ENCODE results near the gene CBLC.

CBLC gene

DNA sequence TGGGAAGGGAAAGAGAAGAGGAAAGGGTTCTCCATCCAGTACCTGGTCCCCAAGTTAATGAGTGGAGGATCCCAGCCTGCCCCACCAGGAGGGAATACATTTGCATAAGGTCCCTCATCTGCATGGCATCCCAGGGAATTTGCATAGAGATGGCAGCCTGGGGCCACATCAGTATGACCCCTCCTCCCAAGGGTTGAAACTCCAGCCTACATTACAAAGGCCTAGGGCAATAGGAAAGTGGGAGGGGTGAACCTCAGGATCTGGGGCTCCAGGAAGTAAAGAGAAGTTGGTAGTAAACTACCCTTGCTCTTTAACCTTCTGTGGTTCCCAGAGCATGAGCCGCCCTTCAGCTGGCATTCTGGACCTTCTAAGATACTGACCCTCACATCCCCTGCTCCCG is 61.6 kb downstream of the CBLC start:
- CTCF ChIA-PET: interaction anchor here (0.5 to 1.7 kb wide), 7 partner anchors 13 to 128 kb away, joined by 3 to 6 read pairs (median 4); no protein-coding TSS in a partner anchor
- TF ChIP-seq SP7 (tag by site-specific recombination; IDR thresholded peaks at IDR 0.05) (no peak), ZNF707 (tag by site-specific recombination; IDR thresholded peaks at IDR 0.05) (no peak), ZNF521 (tag by site-specific recombination; IDR thresholded peaks at IDR 0.05) (no peak), PBX3 (CRISPR knock-in tag; IDR thresholded peaks at IDR 0.05) (no peak), ZNF391 (tag by site-specific recombination; IDR thresholded peaks at IDR 0.05; ENCODE audit: borderline replicate concordance, low read depth) (no peak), ZNF514 (tag by site-specific recombination; IDR thresholded peaks at IDR 0.05) (no peak), OSR2 (tag by site-specific recombination; IDR thresholded peaks at IDR 0.05) (no peak), MZF1 (tag by site-specific recombination; IDR thresholded peaks at IDR 0.05; ENCODE audit: borderline replicate concordance) (no peak), ZNF214 (tag by site-specific recombination; IDR thresholded peaks at IDR 0.05; ENCODE audit: borderline replicate concordance) (no peak), REST (tag by site-specific recombination; IDR thresholded peaks at IDR 0.05) (no peak), ZFP69B (tag by site-specific recombination; IDR thresholded peaks at IDR 0.05) (no peak)
- TF ChIP-seq, protein P1, sequence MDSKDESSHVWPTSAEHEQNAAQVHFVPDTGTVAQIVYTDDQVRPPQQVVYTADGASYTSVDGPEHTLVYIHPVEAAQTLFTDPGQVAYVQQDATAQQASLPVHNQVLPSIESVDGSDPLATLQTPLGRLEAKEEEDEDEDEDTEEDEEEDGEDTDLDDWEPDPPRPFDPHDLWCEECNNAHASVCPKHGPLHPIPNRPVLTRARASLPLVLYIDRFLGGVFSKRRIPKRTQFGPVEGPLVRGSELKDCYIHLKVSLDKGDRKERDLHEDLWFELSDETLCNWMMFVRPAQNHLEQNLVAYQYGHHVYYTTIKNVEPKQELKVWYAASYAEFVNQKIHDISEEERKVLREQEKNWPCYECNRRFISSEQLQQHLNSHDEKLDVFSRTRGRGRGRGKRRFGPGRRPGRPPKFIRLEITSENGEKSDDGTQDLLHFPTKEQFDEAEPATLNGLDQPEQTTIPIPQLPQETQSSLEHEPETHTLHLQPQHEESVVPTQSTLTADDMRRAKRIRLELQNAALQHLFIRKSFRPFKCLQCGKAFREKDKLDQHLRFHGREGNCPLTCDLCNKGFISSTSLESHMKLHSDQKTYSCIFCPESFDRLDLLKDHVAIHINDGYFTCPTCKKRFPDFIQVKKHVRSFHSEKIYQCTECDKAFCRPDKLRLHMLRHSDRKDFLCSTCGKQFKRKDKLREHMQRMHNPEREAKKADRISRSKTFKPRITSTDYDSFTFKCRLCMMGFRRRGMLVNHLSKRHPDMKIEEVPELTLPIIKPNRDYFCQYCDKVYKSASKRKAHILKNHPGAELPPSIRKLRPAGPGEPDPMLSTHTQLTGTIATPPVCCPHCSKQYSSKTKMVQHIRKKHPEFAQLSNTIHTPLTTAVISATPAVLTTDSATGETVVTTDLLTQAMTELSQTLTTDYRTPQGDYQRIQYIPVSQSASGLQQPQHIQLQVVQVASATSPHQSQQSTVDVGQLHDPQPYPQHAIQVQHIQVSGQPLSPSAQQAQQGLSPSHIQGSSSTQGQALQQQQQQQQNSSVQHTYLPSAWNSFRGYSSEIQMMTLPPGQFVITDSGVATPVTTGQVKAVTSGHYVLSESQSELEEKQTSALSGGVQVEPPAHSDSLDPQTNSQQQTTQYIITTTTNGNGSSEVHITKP (tag by site-specific recombination; IDR thresholded peaks at IDR 0.05): no peak
- Histone ChIP-seq H3K4me3 (ENCODE audit: low read depth, low read length) (no peak overlapping the region), H3K9me3 (ENCODE audit: control insufficient read depth, insufficient read depth, low read depth, low read length) (no peaks in the 10 kb centered on the region), H3K36me3 (ENCODE audit: control insufficient read depth in 2 of 2, insufficient read depth in 1 of 2, low read length in 2 of 2) (no peaks in the 10 kb centered on the region), H3K27ac (ENCODE audit: extremely low read depth, low read depth, low read length) (no peak overlapping the region), H3K4me1 (ENCODE audit: control insufficient read depth, insufficient read depth, low read length) (no peaks in the 10 kb centered on the region)
- POLR2A ChIA-PET: interaction anchor here (0.6 kb wide), 1 partner anchor 113 kb away, joined by 4 read pairs; no protein-coding TSS in a partner anchor

DNA sequence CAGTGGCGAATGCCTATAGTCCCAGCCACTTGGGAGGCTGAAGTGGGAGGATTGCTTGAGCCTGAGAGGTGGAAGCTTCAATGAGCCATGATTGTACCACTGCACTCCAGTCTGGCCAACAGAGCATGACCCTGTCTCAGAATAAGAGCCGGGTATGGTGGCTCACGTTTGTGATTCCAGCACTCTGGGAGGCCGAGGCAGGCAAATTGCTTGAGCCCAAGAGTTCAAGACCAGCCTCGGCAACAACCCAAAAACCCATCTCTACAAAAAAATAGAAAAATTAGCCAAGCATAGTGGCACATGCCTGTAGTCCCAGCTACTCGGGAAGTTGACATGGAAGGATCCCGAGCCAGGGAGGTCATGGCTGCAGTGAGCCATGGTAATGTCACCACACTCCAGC is 63.1 kb downstream of the CBLC start:
- Histone ChIP-seq H3K9me3 (ENCODE audit: control insufficient read depth, insufficient read depth, low read depth, low read length) (no peaks in the 10 kb centered on the region), H3K4me1 (ENCODE audit: control insufficient read depth, insufficient read depth, low read length) (peaks cover 5% of the 10 kb centered on the region), H3K27ac (ENCODE audit: extremely low read depth, low read depth, low read length) (no peak overlapping the region), H3K36me3 (ENCODE audit: control insufficient read depth in 2 of 2, insufficient read depth in 1 of 2, low read length in 2 of 2) (no peaks in the 10 kb centered on the region), H3K4me3 (ENCODE audit: low read depth, low read length) (no peak overlapping the region)
- CTCF ChIA-PET: interaction anchor here (0.6 to 1.7 kb wide), 4 partner anchors 13 to 118 kb away, joined by 3 to 6 read pairs (median 3); partner anchors contain the start of gene APOE
- POLR2A ChIA-PET: interaction anchor here (0.6 kb wide), 2 partner anchors 32 to 47 kb away, joined by 3 read pairs; partner anchors contain the start of gene BCAM
- TF ChIP-seq ZFP3 (tag by site-specific recombination; IDR thresholded peaks at IDR 0.05; ENCODE audit: low read depth): no peak
- TF ChIP-seq ZFP69B (tag by site-specific recombination; IDR thresholded peaks at IDR 0.05): no peak
- TF ChIP-seq ZNF610 (tag by site-specific recombination; IDR thresholded peaks at IDR 0.05; ENCODE audit: borderline replicate concordance): no peak
- no peak for TF ChIP-seq ZNF302 (tag by site-specific recombination; IDR thresholded peaks at IDR 0.05; ENCODE audit: low read depth)
- TF ChIP-seq SCRT2 (tag by site-specific recombination; IDR thresholded peaks at IDR 0.05): no peak
- TF ChIP-seq ZNF121 (tag by site-specific recombination; IDR thresholded peaks at IDR 0.05): no peak
- no peak for TF ChIP-seq ZNF146 (tag by site-specific recombination; IDR thresholded peaks at IDR 0.05)
- TF ChIP-seq, protein P2, sequence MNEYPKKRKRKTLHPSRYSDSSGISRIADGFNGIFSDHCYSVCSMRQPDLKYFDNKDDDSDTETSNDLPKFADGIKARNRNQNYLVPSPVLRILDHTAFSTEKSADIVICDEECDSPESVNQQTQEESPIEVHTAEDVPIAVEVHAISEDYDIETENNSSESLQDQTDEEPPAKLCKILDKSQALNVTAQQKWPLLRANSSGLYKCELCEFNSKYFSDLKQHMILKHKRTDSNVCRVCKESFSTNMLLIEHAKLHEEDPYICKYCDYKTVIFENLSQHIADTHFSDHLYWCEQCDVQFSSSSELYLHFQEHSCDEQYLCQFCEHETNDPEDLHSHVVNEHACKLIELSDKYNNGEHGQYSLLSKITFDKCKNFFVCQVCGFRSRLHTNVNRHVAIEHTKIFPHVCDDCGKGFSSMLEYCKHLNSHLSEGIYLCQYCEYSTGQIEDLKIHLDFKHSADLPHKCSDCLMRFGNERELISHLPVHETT (tag by site-specific recombination; IDR thresholded peaks at IDR 0.05): no peak
- TF ChIP-seq, protein P3, sequence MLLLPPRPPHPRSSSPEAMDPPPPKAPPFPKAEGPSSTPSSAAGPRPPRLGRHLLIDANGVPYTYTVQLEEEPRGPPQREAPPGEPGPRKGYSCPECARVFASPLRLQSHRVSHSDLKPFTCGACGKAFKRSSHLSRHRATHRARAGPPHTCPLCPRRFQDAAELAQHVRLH (tag by site-specific recombination; IDR thresholded peaks at IDR 0.05): no peak
- TF ChIP-seq ZNF514 (tag by site-specific recombination; IDR thresholded peaks at IDR 0.05): no peak
- TF ChIP-seq ZNF560 (tag by site-specific recombination; IDR thresholded peaks at IDR 0.05; ENCODE audit: borderline replicate concordance): no peak
- TF ChIP-seq ZNF335 (tag by site-specific recombination; conservative IDR thresholded peaks at IDR 0.05): no peak
- no peak for TF ChIP-seq SP2 (tag by site-specific recombination; IDR thresholded peaks at IDR 0.05)
- TF ChIP-seq ZNF366 (tag by site-specific recombination; conservative IDR thresholded peaks at IDR 0.05): no peak
- TF ChIP-seq ZNF677 (tag by site-specific recombination; IDR thresholded peaks at IDR 0.05): no peak
- no peak for TF ChIP-seq ZNF174 (tag by site-specific recombination; IDR thresholded peaks at IDR 0.05)
